GM18508 (cell line): ENCODE measurements around the gene TMC5.

Experiments
- ATAC-seq: cut with Tn5 transposase; IDR thresholded peaks from one replicate; pipeline ENCODE4 v1.9.1; 2021; ENCODE audit warnings: moderate number of reproducible peaks; ENCODE audit not compliant: insufficient read depth, unreplicated experiment

TMC5 gene

DNA sequence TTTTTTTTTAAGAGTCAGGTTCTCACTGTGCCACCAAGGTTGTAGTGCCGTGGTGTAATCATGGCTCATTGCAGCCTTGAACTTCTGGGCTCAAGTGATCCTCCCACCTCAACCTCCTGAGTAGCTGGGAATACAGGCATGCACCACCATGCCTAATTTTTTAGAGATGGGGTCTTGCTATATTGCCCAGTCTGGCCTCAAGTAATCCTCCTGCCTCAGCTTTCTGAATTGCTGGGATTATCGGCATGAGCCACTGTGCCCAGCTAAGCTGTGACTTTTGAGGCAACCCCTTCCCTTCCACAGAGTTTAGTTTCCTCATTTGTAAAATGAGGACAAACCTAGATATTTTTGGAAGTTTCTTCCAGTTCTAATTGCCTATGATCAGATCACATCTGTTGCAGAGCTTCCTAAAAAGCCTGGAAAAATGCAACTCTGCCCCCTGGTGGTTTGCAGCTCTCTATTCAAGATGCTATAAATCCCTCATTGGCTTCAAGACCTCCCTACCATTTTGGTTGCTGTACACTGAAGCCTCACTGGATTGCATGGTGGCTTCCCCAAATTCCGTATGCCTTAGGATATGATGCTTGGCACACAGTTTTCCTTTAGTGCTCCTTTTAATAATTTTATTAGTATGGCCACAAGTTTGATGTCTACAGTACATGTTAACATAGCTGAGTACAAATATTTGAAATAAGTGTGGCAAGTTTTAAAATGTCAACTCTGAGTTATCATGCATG, 84.9 kb downstream of the TMC5 start:
- no peak for ATAC-seq

DNA sequence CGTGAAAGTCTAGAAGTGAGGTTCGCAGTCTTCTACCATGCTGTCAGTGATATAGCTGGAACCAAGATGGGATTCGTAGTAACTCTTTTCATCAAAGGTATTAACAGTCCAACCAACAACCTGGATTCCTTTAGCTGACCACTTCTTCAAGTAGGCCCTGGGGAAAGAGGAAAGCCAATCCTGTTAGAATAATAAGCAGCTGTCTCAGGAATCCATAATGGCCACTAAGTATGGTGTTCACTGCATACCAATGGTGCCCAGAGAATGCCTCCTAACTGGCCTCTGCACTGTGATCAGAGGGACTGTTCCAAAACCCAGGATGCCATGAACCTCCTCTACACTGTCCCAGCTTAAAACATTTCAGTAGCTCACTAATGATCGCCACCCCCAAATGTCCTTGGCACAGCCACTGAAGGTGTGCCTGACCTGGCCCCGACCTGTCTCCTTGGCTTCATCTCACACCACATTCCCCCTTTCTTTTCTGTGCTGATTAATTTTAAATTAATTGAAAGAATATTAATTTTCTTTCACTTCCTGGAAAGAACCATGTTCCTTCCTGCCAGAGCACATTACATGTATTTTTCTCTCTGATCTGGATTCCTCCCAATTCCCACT, 85.9 kb downstream of the TMC5 start:
- ATAC-seq, result no peak

DNA sequence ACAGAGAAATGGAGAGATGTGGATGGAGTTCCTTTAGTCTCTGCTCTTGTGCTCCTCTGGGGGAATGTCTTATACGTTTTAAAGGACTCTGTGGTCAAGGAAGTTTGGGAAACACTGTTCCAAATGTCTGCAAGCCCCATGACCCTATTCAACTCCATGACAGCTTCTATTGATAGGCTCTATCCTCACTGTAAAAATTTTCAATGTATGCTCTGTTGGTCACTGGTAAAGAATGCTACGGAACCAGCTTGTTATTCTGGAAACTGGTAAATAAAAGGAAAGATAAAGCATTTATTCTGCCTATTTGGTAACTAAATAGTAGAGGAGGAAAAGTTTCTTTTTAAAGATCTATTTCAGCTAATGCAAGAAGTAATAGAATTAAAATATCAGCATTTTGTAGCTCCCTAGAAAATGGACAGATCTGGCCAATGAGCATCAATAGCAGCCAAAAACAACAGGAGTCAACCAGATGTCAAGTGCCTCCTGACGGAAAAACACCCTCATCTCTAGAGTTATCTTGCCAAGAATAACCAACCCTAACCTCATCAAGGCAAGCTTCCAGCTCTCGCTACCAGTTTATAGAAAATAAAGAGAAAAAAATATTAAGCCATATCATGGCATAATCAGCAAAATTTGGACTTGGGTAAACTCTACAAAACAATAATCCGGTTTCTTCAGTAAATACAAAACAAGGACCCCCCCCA, 88.1 kb downstream of the TMC5 start:
- ATAC-seq, result no peak

DNA sequence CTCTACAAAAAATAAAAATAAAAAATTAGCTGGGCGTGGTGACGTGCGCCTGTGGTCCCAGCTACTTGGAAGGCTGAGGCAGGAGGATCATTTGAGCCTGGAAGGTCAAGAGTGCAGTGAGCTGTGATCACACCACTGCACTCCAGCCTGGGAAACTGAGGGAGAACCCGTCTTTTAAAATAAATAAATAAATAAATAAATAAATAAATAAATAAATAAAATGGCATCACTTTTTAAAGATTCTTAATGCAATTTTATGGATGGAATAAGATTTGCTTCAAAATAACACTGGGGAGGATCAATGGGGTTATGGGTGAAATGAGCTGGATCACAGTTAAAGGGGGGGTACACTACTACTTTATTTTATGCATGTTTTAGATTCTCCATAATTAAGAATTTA, 89.3 kb downstream of the TMC5 start:
- no peak for ATAC-seq

DNA sequence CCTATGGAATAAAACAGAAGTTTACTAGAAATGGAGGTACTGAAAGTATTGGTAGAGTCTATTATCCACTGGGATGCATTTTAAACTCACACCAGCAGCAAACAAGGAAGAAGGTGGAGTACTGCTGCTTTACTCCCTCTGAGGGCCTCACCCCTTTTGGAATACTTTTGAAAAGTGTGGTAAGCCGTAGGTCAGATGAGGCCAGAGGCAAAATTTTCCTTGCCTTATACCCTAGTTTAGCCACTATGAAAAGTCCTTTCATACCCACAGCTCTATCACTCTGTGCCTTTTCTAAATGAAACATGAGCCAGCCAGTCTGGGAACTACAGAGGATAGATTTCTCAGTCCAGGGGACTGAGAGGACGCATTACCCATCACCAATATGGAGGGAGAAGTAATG, 90.2 kb downstream of the TMC5 start:
- no peak for ATAC-seq

DNA sequence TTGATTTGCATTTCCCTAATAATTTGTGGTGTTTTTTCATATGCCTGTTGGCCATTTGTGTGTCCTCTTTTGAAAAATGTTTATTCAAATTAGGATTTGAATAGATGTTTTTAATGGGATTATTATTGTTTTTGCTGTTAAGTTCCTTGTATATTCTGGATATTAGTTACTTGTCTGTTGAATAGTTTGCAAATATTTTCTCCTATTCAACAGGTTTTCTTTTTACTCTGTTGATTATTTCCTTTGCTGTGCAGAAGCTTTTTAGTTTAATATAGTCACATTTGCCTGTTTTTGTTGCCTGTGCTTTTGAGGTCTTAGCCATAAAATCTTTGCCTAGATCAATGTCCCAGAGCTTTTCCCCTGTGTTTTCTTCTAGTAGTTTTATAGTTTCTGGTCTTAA, 94.6 kb downstream of the TMC5 start:
- ATAC-seq, result no peak

DNA sequence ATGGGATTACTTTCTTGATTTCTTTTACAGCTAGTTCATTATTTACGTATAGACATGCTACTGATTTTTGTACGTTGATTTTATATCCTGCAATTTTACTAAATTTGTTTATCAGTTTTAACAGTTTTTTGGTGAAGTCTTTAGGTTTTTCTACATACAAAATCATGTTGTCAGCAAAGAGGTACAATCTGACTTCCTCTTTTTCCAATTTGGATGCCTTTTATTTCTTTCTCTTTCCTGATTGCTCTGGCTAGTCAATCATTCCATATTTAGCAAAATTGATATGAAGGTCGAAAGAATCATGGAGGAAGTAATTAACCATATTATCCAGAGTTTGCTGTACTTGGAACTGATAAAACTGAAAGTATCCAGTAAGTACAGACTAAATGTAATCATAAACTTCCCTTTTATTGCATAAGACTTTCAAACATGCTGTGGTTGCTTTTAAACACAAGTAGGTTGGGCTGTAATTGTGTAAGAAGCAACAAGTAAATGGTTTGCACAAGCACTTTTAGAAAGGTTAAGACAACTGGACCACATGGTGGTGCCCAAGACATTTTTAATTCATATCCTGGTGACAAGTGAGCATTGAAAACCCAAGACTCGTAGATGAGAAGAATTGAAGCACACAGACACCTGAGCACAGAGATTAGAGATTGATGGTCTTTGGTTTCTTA, 95.8 kb downstream of the TMC5 start:
- no peak for ATAC-seq

DNA sequence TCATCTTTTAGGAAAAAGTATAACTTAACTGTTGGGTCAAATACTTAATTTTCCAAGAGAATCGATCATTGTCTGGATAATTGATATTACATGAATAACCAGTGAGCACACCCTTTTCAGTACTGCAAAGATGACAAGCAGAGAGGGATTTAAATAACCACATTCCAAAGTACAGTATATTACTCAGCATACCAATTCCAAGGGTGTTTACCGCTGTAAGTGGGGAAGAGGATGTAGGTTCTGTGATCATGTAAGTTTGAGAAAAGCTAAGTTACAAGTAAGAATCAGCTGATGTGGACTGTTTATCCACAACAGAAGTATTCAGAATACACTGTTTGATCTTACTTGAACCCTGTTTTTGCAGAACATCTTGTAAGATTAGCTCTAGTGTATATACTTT, 98.1 kb downstream of the TMC5 start:
- no peak for ATAC-seq

DNA sequence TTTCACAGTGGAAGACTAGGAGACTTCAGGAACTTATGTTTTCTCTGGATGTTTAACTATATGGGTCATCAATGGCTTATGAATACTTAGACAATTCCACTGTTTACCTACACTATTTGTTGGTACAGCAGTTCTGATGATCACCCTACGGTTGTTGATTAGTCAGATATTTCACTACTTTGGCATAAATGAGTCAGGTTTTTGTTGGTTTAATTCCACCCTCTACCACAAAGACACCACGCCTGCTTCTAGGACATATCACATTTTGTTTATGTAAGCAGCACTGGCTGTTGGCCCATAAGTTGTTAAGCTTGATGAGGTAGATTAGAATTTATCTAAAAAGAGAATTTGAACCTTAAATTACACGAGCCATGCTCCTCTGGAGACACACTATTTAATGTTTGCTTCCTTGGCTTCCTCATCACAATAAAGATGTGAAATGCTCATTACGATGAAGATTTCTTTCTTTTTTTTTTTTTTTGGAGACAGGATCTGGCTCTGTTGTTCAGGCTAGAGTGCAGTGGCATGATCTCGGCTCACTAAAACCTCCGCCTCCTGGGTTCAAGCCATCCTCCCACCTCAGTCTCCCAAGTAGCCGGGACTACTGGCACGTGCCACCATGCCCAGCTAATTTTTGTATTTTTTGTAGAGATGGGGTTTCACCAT, 99.9 kb downstream of the TMC5 start:
- no peak for ATAC-seq

DNA sequence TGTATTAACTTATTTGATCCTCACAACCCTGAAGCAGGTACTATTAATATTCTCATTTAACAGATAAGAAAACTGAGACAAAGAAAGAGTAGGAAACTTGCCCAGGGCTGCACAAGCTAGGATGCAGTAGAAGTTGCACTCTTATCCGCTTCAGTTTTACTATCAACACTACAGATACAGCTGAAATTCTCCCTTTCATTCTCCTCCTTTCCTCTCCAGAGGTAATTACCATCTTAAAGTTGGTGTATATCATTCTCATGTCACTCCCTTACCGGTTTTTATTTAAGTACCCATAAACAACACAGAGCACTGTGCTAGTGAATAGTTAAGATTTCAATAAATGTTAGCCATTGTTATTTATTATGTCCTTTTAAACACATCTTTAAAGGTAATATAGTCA, 100.7 kb downstream of the TMC5 start:
- ATAC-seq, result no peak

DNA sequence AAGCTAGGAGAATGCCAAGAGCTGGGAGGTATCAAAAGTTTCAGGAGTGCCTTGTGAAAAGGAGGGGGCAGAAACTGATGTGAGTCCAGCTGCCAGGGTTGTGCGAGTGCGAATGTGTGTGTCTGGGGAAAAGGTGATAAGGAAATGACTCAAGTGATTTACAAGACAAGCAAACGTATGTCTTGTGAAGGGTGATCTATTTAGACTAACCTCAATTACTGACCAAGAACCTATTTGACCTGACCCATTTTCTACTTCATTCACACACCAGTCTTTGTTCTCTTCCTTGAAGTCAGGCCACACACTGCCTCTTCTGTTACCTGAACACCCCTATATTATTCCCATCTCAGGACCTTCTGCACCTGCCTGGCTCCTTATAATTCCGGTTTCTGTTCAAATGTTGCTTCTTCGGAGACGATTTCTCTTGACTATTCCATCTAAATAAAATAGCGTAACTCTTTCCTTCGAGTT, 103.2 kb downstream of the TMC5 start:
- no peak for ATAC-seq

DNA sequence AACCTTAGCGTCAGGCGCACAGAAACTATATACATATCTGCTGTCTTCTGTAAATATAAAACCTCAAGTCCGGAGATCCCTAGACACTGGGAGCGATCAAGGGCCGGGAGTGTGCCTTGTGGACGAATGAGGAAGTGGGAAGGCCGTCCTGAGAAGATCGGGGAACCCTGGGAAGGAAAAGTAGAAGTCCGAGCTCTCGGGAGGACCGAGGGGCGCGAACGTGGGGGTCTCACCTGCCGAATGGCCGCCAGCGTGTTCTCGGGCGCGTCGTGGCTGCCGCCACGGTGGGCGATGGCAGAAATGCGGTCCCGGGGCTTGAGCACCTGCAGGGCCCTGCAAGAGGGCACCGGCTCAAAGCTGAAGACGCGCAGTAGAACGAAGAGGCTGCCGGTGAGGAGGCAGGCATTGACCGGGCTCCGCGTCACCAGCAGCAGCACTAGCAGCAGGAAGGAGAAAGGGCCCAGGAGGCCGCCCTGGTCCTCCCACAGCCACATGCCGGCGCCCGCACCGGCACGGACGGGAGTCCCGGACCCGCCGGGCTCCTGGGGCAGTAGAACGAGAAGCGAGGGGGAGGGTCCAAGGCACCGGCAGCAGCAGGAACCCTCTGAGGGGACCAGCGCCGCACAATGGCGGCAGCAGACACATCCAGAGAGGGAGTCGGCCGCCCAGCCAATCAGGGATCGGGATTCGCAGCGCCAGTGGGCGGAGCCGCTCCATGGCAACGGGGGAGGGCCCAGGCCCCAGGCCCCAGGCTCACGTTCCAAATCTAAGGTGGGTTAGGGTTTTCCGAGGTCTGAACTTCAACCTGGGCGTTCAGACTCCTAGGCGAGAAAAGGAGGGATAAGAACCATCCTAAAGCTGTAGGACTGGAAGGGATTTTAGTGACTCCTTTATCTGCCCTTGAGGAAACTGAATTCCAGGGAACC, 104.1 kb downstream of the TMC5 start, which contains the start of gene GDE1:
Gene GDE1 (minus strand): TSS at position 628 of the 926 bp plus-strand sequence. CDS start 134 bp downstream, at position 494.
- peak; percentile 49 for ATAC-seq

DNA sequence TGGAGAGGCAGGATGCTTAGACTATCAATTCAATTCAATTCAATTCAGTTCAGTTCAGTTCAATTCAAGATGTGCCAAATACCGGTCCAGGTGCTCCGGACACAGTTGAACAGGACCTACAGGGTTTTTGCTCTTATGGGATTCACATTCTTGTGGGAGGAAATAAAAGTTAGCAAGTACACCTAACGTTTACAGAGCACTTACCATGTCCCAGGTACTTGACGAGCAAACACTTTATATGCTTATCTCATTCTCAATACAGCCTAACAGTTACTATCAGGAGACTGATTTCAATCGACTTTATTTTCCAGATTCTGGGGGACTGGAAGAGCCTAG, 104.7 kb downstream of the TMC5 start:
- no peak for ATAC-seq

DNA sequence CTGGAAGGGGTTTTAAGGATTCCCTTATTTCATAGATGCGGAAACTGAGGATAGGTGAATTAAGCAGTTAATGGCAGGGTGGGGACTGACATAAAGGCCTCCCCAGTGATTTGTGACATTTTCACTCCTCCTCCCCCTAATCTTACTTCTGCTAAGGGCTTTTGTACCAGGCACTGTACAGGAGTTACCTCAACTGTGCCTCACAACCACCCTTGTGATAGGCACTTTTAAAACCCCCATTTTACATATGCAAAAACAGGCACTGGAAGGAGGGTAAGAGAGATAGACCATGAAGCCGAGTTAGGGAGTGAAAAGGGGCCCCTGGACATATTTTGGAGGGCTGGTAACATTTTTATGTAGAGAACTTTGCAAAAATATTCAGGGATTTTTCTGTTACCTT, 105.1 kb downstream of the TMC5 start:
- ATAC-seq, result no peak

DNA sequence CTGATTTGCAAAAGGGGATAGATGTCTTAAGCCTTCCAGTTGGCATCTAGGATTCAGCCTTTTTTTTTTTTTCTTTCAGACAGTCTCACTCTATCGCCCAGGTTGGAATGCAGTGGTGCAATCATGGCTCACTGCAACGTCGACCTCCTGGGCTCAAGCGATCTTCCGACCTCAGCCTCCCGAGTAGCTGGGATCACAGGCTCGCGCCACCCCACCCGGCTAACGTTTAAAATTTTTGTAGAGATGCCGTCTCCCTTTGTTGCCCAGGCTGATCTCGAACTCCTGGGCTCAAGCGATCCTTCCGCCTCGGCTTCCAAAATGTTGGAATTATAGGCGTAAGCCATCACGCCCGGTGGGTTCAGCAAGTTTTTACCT, 105.5 kb downstream of the TMC5 start:
- ATAC-seq, result no peak

DNA sequence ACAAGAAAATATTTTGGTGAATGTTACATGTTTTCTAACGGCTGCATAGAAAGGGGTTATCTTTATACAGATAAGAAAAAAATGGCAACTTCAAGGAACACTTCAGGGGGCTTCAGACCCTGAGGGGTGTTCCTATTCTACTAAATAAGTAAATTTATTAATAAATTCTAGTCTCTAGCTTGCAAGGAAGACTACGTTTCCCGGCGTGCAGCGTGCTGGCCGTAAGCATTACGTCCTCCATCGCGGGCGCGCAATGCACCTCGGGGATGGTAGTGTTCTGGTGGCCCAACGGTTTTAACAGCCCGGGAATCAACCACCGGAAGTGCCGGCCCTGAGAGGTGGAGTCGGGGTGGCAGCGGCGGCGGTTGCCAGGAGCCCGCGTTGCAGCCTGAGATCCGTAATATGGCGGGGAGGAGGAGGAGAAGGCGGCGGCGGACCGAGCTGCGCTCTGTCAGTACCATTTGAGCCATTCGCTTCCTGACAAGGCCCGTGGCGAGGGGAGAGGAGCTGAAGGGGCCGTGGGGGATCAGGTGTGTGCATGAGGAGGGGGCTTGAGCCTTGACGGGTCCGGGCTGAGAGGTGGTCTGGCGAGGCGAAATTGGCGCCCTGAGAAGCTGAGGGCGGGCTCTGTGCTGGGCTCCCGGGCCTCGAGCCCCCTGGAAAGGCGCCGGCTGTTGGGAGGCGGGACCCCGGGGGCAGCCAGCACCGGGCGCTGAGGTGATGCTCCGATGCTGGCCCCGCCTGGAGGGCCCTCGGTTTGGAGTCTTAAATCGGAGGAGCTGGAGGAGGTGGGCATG, 106.1 kb downstream of the TMC5 start, which contains the start of gene CCP110:
Gene CCP110 (plus strand): TSS at position 384 of the 797 bp plus-strand sequence. CDS start 3,940 bp downstream, outside the sequence.
- no peak for ATAC-seq

DNA sequence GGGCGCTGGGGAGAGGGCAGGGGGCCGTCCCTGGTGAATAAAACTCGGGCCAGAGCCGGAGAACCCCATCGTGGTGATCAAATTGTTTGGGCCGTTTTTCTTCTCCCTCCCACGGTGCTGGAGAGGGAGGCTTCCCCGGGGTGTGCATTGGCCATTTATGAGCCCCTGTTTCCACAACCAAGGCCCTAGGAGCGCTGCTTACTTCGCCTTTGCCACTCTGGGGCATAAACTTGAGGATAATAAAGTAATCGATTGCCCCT, 106.6 kb downstream of the TMC5 start:
- ATAC-seq, result no peak

DNA sequence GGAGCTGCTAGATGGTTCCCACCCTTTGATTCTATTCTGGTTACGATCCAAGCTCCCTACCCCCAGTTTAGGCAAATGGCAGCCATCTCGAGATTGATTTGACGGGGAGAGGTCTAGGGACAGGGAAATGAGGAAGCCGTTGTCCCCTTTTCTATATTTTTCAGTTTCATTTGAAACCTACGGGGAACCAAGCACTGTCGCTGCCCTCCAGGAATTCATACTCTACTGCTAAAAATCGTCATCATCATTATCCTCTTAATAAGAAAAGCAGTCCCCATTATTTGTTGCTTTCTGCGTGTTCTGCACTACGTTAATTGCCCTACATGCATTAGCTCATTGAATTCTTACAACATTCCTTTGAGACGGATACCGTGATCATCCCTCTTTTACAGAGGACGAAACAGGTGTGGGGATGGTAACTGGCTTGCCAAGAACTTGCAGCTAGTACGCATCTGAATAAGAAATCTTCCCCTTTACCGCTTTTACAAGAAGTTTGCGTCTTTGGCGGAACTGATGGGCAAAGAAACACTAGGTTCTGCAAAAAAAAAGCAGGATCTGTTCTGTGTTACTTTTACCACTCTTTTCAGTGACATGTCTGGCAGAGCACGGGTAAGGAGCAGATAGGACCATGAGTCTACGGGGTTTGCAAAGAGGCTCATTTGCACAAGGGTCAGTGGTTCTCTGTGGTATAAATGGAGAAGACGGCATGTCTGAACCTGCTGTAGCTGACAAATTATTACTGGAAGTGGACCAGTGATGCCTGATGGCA, 107.1 kb downstream of the TMC5 start:
- no peak for ATAC-seq
